ENCODE measurements around the gene DTD1. TPM values are rescaled to one million over a fixed set of nuclear protein-coding genes. Genes with fewer than 3 reads are reported as not detected.

DTD1 gene
- total and polyA plus RNA-seq, 2 of the 13 experiments (the other 11 are each of a cell fraction or from before 2014, with no cell fraction given), result 41.2 to 79.3 TPM

DNA sequence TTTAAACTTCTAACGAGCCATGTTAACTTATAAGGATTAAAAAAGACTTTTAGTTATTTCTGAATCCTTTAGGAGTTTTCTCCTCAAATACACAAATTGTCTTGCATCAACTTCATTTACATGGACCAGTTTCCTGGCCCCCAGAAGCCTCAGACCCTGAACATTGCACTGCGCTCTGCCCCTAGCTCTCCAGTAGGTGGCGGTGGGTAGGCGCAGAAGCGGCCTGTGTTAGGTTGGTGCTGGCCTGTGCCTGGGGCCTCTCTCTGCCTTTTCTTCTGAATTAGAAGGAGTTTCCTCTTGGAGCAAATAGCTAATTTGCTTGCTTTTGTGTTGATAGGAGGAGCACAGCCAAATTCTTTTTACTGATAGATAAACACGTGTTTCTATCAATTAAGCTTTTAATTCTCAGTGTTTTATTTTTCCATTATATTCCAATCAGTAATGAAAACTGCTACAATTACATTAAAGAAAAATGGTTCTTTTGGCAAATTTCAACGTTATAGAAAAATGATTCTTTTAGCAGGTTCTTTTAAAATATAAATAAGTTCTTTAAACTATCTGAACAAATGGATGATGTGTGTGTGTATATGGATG, 44.4 kb downstream of the DTD1 start (continued):
- TF ChIP-seq, protein P1, sequence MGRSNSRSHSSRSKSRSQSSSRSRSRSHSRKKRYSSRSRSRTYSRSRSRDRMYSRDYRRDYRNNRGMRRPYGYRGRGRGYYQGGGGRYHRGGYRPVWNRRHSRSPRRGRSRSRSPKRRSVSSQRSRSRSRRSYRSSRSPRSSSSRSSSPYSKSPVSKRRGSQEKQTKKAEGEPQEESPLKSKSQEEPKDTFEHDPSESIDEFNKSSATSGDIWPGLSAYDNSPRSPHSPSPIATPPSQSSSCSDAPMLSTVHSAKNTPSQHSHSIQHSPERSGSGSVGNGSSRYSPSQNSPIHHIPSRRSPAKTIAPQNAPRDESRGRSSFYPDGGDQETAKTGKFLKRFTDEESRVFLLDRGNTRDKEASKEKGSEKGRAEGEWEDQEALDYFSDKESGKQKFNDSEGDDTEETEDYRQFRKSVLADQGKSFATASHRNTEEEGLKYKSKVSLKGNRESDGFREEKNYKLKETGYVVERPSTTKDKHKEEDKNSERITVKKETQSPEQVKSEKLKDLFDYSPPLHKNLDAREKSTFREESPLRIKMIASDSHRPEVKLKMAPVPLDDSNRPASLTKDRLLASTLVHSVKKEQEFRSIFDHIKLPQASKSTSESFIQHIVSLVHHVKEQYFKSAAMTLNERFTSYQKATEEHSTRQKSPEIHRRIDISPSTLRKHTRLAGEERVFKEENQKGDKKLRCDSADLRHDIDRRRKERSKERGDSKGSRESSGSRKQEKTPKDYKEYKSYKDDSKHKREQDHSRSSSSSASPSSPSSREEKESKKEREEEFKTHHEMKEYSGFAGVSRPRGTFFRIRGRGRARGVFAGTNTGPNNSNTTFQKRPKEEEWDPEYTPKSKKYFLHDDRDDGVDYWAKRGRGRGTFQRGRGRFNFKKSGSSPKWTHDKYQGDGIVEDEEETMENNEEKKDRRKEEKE (IDR thresholded peaks at IDR 0.05), result no peak
- TF ChIP-seq, protein P2, sequence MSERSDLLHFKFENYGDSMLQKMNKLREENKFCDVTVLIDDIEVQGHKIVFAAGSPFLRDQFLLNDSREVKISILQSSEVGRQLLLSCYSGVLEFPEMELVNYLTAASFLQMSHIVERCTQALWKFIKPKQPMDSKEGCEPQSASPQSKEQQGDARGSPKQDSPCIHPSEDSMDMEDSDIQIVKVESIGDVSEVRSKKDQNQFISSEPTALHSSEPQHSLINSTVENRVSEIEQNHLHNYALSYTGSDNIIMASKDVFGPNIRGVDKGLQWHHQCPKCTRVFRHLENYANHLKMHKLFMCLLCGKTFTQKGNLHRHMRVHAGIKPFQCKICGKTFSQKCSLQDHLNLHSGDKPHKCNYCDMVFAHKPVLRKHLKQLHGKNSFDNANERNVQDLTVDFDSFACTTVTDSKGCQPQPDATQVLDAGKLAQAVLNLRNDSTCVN (CRISPR knock-in tag; IDR thresholded peaks at IDR 0.05; ENCODE audit: borderline replicate concordance), result no peak
- TF ChIP-seq ZNF816 (CRISPR knock-in tag; IDR thresholded peaks at IDR 0.05; ENCODE audit: borderline replicate concordance) (no peak), CBFB (CRISPR knock-in tag; IDR thresholded peaks at IDR 0.05) (no peak), PLRG1 (conservative IDR thresholded peaks at IDR 0.05) (no peak), ZSCAN31 (CRISPR knock-in tag; IDR thresholded peaks at IDR 0.05; ENCODE audit: low read depth) (no peak), TMF1 (CRISPR knock-in tag; IDR thresholded peaks at IDR 0.05; ENCODE audit: low read depth) (no peak), ZNF446 (CRISPR knock-in tag; IDR thresholded peaks at IDR 0.05) (no peak), KDM4B (CRISPR knock-in tag; IDR thresholded peaks at IDR 0.05) (0 out of 2 replicates have a peak, but pooled peaks have one; percentile 44), KLF16 (CRISPR knock-in tag; IDR thresholded peaks at IDR 0.05) (0 out of 4 replicates have a peak, but pooled peaks of 1 of the 2 experiments have one; percentile 47), ZNF230 (CRISPR knock-in tag; IDR thresholded peaks at IDR 0.05) (no peak; the same call in 1 of the 2 replicates), ZNF605 (CRISPR knock-in tag; IDR thresholded peaks at IDR 0.05) (no peak), SOX13 (IDR thresholded peaks at IDR 0.05) (no peak), SOX13 (CRISPR knock-in tag; conservative IDR thresholded peaks at IDR 0.05 in 1 of 2, IDR thresholded peaks at IDR 0.05 in 1 of 2) (no peak), KDM3A (CRISPR knock-in tag; IDR thresholded peaks at IDR 0.05; ENCODE audit: low read depth) (0 out of 2 replicates have a peak, but pooled peaks have one; percentile 50), SMC3 (IDR thresholded peaks at IDR 0.05; ENCODE audit: low read length) (peak; percentile 88), RFX1 (IDR thresholded peaks at IDR 0.05) (no peak), IRF2 (CRISPR knock-in tag; IDR thresholded peaks at IDR 0.05) (0 out of 2 replicates have a peak, but pooled peaks have one; percentile 27), MZF1 (CRISPR knock-in tag; IDR thresholded peaks at IDR 0.05; ENCODE audit: borderline replicate concordance) (no peak)
- TF ChIP-seq, protein P3, sequence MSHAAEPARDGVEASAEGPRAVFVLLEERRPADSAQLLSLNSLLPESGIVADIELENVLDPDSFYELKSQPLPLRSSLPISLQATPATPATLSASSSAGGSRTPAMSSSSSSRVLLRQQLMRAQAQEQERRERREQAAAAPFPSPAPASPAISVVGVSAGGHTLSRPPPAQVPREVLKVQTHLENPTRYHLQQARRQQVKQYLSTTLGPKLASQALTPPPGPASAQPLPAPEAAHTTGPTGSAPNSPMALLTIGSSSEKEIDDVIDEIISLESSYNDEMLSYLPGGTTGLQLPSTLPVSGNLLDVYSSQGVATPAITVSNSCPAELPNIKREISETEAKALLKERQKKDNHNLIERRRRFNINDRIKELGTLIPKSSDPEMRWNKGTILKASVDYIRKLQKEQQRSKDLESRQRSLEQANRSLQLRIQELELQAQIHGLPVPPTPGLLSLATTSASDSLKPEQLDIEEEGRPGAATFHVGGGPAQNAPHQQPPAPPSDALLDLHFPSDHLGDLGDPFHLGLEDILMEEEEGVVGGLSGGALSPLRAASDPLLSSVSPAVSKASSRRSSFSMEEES (CRISPR knock-in tag; IDR thresholded peaks at IDR 0.05), result no peak
- TF ChIP-seq, protein P4, sequence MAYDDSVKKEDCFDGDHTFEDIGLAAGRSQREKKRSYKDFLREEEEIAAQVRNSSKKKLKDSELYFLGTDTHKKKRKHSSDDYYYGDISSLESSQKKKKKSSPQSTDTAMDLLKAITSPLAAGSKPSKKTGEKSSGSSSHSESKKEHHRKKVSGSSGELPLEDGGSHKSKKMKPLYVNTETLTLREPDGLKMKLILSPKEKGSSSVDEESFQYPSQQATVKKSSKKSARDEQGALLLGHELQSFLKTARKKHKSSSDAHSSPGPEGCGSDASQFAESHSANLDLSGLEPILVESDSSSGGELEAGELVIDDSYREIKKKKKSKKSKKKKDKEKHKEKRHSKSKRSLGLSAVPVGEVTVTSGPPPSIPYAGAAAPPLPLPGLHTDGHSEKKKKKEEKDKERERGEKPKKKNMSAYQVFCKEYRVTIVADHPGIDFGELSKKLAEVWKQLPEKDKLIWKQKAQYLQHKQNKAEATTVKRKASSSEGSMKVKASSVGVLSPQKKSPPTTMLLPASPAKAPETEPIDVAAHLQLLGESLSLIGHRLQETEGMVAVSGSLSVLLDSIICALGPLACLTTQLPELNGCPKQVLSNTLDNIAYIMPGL (CRISPR knock-in tag; IDR thresholded peaks at IDR 0.05; ENCODE audit: borderline replicate concordance in 1 of 2, low read depth in 1 of 2), result peak in 1 of 2 experiments; percentile 78; a peak in 2 of 4 replicates
